ENCODE data around the gene HYAL1. TPM values are rescaled to one million over a fixed set of nuclear protein-coding genes. Genes with fewer than 3 reads are reported as not detected.

The HYAL1 gene
- total and polyA plus RNA-seq, 2 experiments from 2014 or later = 3.3 to 5.0 TPM

DNA sequence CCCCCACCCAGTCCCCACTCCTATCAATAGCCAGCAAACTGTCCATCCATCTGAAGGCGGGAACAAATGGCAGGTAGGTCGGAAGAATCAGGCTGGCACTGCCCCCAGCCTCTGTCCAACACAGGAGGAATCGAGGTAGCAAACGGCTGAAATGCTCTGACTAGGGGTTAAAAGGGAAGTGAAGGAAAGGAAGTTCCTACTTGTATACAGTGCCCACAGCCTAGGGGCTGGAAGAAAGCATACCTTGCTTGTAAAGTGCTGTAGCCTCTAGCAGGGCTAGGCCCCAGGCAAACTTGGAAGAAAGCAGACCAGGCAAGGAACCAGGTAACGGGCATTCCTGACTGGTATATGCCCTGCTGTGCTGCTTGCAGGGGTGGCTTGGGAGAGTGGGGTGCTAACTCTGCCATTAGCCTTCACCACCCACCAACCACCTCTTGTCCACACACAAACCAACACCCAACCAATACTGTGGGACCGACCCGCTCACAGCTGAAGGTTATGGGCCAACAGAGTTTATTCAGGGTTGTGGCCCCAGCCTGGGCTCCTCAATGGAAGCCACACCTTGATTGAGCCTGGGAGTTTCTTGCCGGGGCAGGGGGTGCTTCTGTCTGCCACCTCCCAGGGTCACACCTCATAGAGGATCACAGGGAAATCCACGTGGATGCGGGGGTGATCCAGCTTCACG is 22.3 kb upstream of the HYAL1 start:
- TF ChIP-seq, protein P1, sequence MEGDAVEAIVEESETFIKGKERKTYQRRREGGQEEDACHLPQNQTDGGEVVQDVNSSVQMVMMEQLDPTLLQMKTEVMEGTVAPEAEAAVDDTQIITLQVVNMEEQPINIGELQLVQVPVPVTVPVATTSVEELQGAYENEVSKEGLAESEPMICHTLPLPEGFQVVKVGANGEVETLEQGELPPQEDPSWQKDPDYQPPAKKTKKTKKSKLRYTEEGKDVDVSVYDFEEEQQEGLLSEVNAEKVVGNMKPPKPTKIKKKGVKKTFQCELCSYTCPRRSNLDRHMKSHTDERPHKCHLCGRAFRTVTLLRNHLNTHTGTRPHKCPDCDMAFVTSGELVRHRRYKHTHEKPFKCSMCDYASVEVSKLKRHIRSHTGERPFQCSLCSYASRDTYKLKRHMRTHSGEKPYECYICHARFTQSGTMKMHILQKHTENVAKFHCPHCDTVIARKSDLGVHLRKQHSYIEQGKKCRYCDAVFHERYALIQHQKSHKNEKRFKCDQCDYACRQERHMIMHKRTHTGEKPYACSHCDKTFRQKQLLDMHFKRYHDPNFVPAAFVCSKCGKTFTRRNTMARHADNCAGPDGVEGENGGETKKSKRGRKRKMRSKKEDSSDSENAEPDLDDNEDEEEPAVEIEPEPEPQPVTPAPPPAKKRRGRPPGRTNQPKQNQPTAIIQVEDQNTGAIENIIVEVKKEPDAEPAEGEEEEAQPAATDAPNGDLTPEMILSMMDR (IDR thresholded peaks at IDR 0.05; ENCODE audit: low read depth, low read length) = no peak

GRCh38 chr3:50325113-50325480 is 21.7 kb upstream of the HYAL1 start:
- DNase-seq (ENCODE audit: low read depth in 1 of 2, low spot score in 1 of 2) = no peak
- Histone ChIP-seq H3K4me1 (ENCODE audit: low read depth) (peaks cover 23% of the 10 kb centered on the region), H3K36me3 (peaks cover 10% of the 10 kb centered on the region), H3K9me3 (ENCODE audit: low read depth) (no peaks in the 10 kb centered on the region), H3K4me3 (no peak overlapping the region), H3K27me3 (no peaks in the 10 kb centered on the region), H3K27ac (no peak overlapping the region)
- TF ChIP-seq, protein P1 (IDR thresholded peaks at IDR 0.05; ENCODE audit: low read depth, low read length) = no peak

More for the DNA sequence above, 22.3 kb upstream of the HYAL1 start:
- Histone ChIP-seq H3K27me3 (no peaks in the 10 kb centered on the region), H3K27ac (no peak overlapping the region), H3K4me3 (no peak overlapping the region), H3K4me1 (ENCODE audit: low read depth) (peaks cover 20% of the 10 kb centered on the region), H3K9me3 (ENCODE audit: low read depth) (no peaks in the 10 kb centered on the region), H3K36me3 (peaks cover 15% of the 10 kb centered on the region)
- no peak for DNase-seq (ENCODE audit: low read depth in 1 of 2, low spot score in 1 of 2)

DNA sequence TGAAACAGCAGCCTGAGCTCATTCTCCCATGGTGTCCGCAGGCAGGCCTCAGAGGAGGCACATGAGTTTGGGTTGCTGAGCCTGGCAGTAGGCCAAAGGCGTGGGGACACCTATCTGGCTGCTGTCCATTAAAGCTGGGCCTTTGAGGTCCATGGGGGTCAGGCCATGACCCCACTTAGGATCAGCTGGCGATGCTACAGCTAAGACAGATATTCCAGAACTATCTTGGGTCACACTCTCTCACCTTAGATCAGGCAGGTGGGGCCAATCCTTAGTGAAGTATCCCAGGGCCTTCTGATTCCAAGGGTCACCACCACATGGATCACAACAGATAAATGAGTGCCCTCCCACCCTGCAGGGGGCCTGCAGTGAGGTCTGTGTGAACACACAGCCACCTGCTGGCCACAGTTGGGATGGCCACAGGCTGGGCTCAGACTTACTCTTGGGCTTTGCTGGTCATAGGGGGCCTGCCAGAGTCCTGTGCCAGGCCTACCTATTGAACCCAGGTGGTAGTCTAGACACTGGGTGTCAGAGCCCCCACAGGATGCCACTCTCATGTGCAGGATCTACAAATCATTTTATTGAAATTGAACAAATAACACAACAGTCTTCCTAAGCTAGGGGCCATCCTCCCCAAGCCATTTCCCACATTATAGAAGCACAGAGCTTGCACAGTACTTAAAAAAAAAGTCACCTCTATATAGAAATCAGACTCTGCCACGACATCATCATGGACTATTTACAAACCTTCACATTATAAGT is 21.2 kb upstream of the HYAL1 start:
- TF ChIP-seq, protein P1 (IDR thresholded peaks at IDR 0.05; ENCODE audit: low read depth, low read length) = peak; percentile 88
- H3K4me3 ChIP-seq = no peak overlapping the region
- DNase-seq (ENCODE audit: low read depth in 1 of 2, low spot score in 1 of 2) = peak; percentile 73 to 74
- peak overlapping the region; percentile 32 for H3K27ac ChIP-seq
- no peaks in the 10 kb centered on the region for H3K27me3 ChIP-seq
- H3K36me3 ChIP-seq = peaks cover 7% of the 10 kb centered on the region
- peaks cover 29% of the 10 kb centered on the region for H3K4me1 ChIP-seq (ENCODE audit: low read depth)
- H3K9me3 ChIP-seq (ENCODE audit: low read depth) = no peaks in the 10 kb centered on the region

DNA sequence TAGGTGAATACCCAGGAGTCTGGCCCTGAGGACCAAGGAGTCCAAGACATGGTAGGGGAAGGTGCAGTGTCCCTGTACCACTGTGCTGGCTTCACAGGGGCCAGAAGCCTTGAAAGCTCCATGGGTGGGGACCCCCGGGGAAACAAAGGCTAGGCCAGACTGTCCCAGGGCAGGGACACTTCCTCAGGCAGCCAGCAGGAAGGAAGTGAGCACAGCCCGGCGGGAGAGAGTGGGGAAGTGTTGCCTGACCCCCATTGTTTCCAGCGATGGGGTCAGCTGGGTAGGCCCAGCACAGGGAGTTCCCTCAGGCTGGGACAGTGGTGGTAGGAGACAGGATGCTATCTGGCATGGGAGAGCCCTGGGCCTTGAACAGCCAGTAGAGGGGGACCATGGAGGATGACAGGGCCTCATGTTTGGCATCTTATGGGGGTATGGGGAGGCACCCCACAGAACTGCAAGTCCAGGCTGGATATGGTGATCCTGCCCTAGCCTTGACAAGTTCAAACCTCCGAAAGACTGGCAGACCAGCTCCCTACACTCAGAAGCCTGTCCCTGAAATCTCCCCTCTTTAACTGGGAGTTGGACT is 20.3 kb upstream of the HYAL1 start:
- DNase-seq (ENCODE audit: low read depth in 1 of 2, low spot score in 1 of 2) = no peak
- Histone ChIP-seq H3K27ac (peak overlapping the region; percentile 32), H3K4me3 (no peak overlapping the region), H3K9me3 (ENCODE audit: low read depth) (no peaks in the 10 kb centered on the region), H3K36me3 (peaks cover 11% of the 10 kb centered on the region), H3K4me1 (ENCODE audit: low read depth) (peaks cover 31% of the 10 kb centered on the region), H3K27me3 (no peaks in the 10 kb centered on the region)
- TF ChIP-seq, protein P1 (IDR thresholded peaks at IDR 0.05; ENCODE audit: low read depth, low read length) = no peak

DNA sequence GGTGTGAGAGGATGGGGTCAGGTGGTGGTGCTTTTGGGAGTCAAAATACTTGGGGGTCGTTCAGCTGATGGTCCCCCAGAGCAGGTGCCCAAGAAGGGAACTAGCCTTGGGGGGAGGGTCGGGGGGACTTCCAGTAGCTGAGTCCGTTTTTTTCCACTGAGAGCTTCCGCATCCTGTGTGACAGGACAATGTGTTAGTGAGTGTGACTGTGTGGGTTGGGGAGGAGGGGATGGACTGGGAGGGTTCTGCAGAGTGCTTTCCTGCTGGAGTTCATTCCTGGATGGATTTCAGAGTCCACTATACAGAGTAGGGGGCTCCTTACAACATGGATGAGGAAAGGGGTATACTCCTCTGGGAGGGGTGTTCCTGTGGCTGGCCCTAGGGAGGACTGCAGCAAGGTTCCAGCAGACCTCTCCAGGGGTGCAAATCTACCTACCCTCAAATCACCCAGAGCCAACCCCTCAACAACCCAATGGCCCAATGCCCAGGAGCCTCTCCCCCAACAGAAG is 19.8 kb upstream of the HYAL1 start:
- Histone ChIP-seq H3K36me3 (peaks cover 14% of the 10 kb centered on the region), H3K4me1 (ENCODE audit: low read depth) (peaks cover 31% of the 10 kb centered on the region), H3K4me3 (no peak overlapping the region), H3K9me3 (ENCODE audit: low read depth) (no peaks in the 10 kb centered on the region), H3K27ac (no peak overlapping the region), H3K27me3 (no peaks in the 10 kb centered on the region)
- TF ChIP-seq, protein P1 (IDR thresholded peaks at IDR 0.05; ENCODE audit: low read depth, low read length) = no peak
- DNase-seq (ENCODE audit: low read depth in 1 of 2, low spot score in 1 of 2) = peak in 1 of 2 donors; percentile 34

Data from cardiac muscle cell (in vitro differentiated cells and primary cell).